Breast epithelium (tissue), 3 donors: Measurements from ENCODE around the gene MFSD11.

Experiments
- POLR2A ChIP-seq: fragments of 450-650 bp; IDR thresholded peaks from one replicate; pipeline ENCODE4 v1.6.1; 2016; ENCODE audit warnings: antibody characterized with exemption, mild to moderate bottlenecking, moderate library complexity
- POLR2AphosphoS5 ChIP-seq, 3 donors: sonication (generic); formaldehyde crosslinking; IDR thresholded peaks; one replicate each; pipeline ENCODE4 v1.6.1; 2017; ENCODE audit warnings: antibody characterized with exemption in 3 of 3
- TF ChIP-seq, protein P1 (sequence below), 3 donors: fragments of 450-650 bp; IDR thresholded peaks; one replicate each; pipeline ENCODE4 v1.5.1; 2016 to 2017; ENCODE audit warnings: antibody characterized with exemption in 3 of 3, mild to moderate bottlenecking in 3 of 3, moderate library complexity in 3 of 3

DNA sequence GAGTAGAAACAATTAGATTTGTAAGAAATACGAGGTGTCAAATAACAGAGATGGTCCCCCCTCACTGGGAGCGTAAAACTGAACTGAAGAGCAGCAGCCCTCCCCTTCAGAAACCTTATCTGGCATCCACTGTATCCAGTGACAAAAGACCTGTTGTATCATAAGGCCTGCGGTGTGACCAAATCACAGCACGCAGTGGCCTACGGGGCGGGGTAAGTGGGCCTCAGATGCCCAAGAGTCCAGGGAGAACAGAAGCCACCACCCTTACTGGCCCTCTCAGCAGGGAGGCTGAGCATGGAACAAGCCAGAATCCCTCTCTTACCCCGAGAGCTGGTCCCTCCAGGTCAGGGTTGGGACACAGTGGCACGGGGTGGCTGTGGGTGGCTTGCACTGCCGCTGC, 17.0 kb upstream of the MFSD11 start:
- TF ChIP-seq, protein P1, sequence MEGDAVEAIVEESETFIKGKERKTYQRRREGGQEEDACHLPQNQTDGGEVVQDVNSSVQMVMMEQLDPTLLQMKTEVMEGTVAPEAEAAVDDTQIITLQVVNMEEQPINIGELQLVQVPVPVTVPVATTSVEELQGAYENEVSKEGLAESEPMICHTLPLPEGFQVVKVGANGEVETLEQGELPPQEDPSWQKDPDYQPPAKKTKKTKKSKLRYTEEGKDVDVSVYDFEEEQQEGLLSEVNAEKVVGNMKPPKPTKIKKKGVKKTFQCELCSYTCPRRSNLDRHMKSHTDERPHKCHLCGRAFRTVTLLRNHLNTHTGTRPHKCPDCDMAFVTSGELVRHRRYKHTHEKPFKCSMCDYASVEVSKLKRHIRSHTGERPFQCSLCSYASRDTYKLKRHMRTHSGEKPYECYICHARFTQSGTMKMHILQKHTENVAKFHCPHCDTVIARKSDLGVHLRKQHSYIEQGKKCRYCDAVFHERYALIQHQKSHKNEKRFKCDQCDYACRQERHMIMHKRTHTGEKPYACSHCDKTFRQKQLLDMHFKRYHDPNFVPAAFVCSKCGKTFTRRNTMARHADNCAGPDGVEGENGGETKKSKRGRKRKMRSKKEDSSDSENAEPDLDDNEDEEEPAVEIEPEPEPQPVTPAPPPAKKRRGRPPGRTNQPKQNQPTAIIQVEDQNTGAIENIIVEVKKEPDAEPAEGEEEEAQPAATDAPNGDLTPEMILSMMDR (IDR thresholded peaks at IDR 0.05) = no peak
- TF ChIP-seq POLR2AphosphoS5 (IDR thresholded peaks at IDR 0.05) (no peak), POLR2A (no peak)
